GM19328 (cell line): ENCODE results near the gene IL13RA1.
"Not testable (repeated sequence)": the region's sequence is repeated elsewhere in the genome, so short reads cannot be mapped to it uniquely, and the experiment has no call there.

Experiments used
- ATAC-seq: cut with Tn5 transposase; IDR thresholded peaks from one replicate; pipeline ENCODE4 v1.9.1; 2021; ENCODE audit warnings: mild to moderate bottlenecking, moderate library complexity; ENCODE audit not compliant: unreplicated experiment

IL13RA1 gene

GRCh38 chrX:118726887-118727685 lies at the start of gene IL13RA1:
Gene IL13RA1 (plus strand): TSS chrX:118727606. CDS start chrX:118727639, 33 bp downstream.
- no peak for ATAC-seq

- ATAC-seq: no peak
Measured at GRCh38 chrX:118679290-118679689, 48.1 kb upstream of the IL13RA1 start.

GRCh38 chrX:118682258-118683014 lies 45.0 kb upstream of the IL13RA1 start:
- ATAC-seq: no peak

- no peak for ATAC-seq
Measured at GRCh38 chrX:118685393-118685792, 42.0 kb upstream of the IL13RA1 start.

GRCh38 chrX:118688935-118689334 lies 38.5 kb upstream of the IL13RA1 start:
- ATAC-seq: no peak

- ATAC-seq: no peak
Measured at GRCh38 chrX:118693843-118694242, 33.6 kb upstream of the IL13RA1 start.

- no peak for ATAC-seq
Measured at GRCh38 chrX:118694638-118695037, 32.8 kb upstream of the IL13RA1 start.

- no peak for ATAC-seq
Measured at GRCh38 chrX:118698516-118699170, 28.8 kb upstream of the IL13RA1 start.

- ATAC-seq: no peak
Measured at GRCh38 chrX:118702741-118703140, 24.7 kb upstream of the IL13RA1 start.

GRCh38 chrX:118706681-118707080 lies 20.7 kb upstream of the IL13RA1 start:
- no peak for ATAC-seq

- no peak for ATAC-seq
Measured at GRCh38 chrX:118714521-118714920, 12.9 kb upstream of the IL13RA1 start.

- ATAC-seq: not testable (repeated sequence)
Measured at GRCh38 chrX:118715917-118716316, 11.5 kb upstream of the IL13RA1 start.

- not testable (repeated sequence) for ATAC-seq
Measured at GRCh38 chrX:118716833-118717232, 10.6 kb upstream of the IL13RA1 start.

- ATAC-seq: no peak
Measured at GRCh38 chrX:118717678-118718391, 9.6 kb upstream of the IL13RA1 start.

GRCh38 chrX:118718737-118719136 lies 8.7 kb upstream of the IL13RA1 start:
- no peak for ATAC-seq

- ATAC-seq: no peak
Measured at GRCh38 chrX:118720058-118720707, 7.2 kb upstream of the IL13RA1 start.

- ATAC-seq: no peak
Measured at GRCh38 chrX:118723376-118723775, 4.0 kb upstream of the IL13RA1 start.

- no peak for ATAC-seq
Measured at GRCh38 chrX:118724365-118724764, 3.0 kb upstream of the IL13RA1 start.

- ATAC-seq: no peak
Measured at GRCh38 chrX:118724775-118725174, 2.6 kb upstream of the IL13RA1 start.

GRCh38 chrX:118726396-118726795 lies 1.0 kb upstream of the IL13RA1 start:
- ATAC-seq: no peak
